Loucy (cell line): ENCODE data around the gene DR1.

Experiments
- H2AFZ ChIP-seq: fragments of 200-600 bp; sonication (generic); 2 replicates; pipeline ENCODE4 v1.6.0; 2016; ENCODE audit warnings: antibody characterized with exemption, mild to moderate bottlenecking, low read length, moderate library complexity
- H3F3A ChIP-seq: fragments of 200-600 bp; 2 replicates; pipeline ENCODE4 v1.6.0; 2016; ENCODE audit warnings: antibody characterized with exemption, low read depth, mild to moderate bottlenecking
- H3K27me3 ChIP-seq: fragments of 200-600 bp; sonication (generic); 2 replicates; pipeline ENCODE4 v1.6.1; 2014; ENCODE audit warnings: low read length, mild to moderate bottlenecking; ENCODE audit not compliant: insufficient read depth, poor library complexity, severe bottlenecking
- H3K36me3 ChIP-seq: fragments of 200-600 bp; sonication (generic); 2 replicates; pipeline ENCODE4 v1.6.1; 2016; ENCODE audit warnings: low read length; ENCODE audit not compliant: insufficient read depth
- H3K4me1 ChIP-seq: fragments of 200-600 bp; sonication (generic); 2 replicates; pipeline ENCODE4 v1.5.1; 2014; ENCODE audit warnings: low read length, mild to moderate bottlenecking; ENCODE audit not compliant: insufficient read depth, poor library complexity, severe bottlenecking
- H3K4me2 ChIP-seq: fragments of 200-600 bp; sonication (generic); 2 replicates; pipeline ENCODE4 v1.6.0; 2014; ENCODE audit warnings: antibody characterized with exemption, low read length, low read depth, mild to moderate bottlenecking; ENCODE audit not compliant: poor library complexity, severe bottlenecking
- H3K4me3 ChIP-seq: fragments of 200-600 bp; sonication (generic); 2 replicates; pipeline ENCODE4 v1.5.1; 2014; ENCODE audit warnings: low read length, mild to moderate bottlenecking, mixed read lengths; ENCODE audit not compliant: poor library complexity, severe bottlenecking
- H3K79me2 ChIP-seq: fragments of 200-600 bp; sonication (generic); 2 replicates; pipeline ENCODE4 v1.6.1; 2014; ENCODE audit warnings: low read length; ENCODE audit not compliant: insufficient read depth
- H3K9ac ChIP-seq: fragments of 200-600 bp; sonication (generic); 2 replicates; pipeline ENCODE4 v1.6.0; 2014; ENCODE audit warnings: mild to moderate bottlenecking, low read depth, low read length, moderate library complexity; ENCODE audit not compliant: poor library complexity, severe bottlenecking
- H3K9me2 ChIP-seq: fragments of 200-600 bp; sonication (generic); replicated peaks from 2 replicates; pipeline ENCODE4 v1.6.1; 2016; ENCODE audit warnings: low read depth, low read length, mixed read lengths
- H3K9me3 ChIP-seq: fragments of 200-600 bp; sonication (generic); 2 replicates; pipeline ENCODE4 v1.6.1; 2014; ENCODE audit warnings: mild to moderate bottlenecking, antibody characterized with exemption, low read length, low read depth; ENCODE audit not compliant: insufficient read depth
- H4K20me1 ChIP-seq: fragments of 200-600 bp; sonication (generic); 2 replicates; pipeline ENCODE4 v1.6.0; 2014; ENCODE audit warnings: antibody characterized with exemption, low read length, mild to moderate bottlenecking; ENCODE audit not compliant: insufficient read depth, poor library complexity, severe bottlenecking
- EZH2phosphoT487 ChIP-seq: fragments of 200-600 bp; IDR thresholded peaks from 2 replicates; pipeline ENCODE4 v1.6.1; 2018; ENCODE audit warnings: antibody characterized with exemption, mild to moderate bottlenecking, moderate library complexity, borderline replicate concordance
- TF ChIP-seq, protein P1 (sequence below): fragments of 200-600 bp; sonication (generic); conservative IDR thresholded peaks from 2 replicates; pipeline ENCODE4 v1.5.1; 2014; ENCODE audit warnings: mild to moderate bottlenecking, antibody characterized with exemption, low read length

DR1 gene

GRCh38 chr1:93360111-93360510 lies 14.4 kb downstream of the DR1 start:
- Histone ChIP-seq H3K9me2 (no peaks in the 10 kb centered on the region), H3K9ac (no peak overlapping the region), H2AFZ (no peak overlapping the region), H3K4me2 (peak overlapping the region; percentile 49), H3K4me1 (peaks cover 37% of the 10 kb centered on the region), H3K4me3 (peak overlapping the region; percentile 41), H3K9me3 (no peaks in the 10 kb centered on the region), H4K20me1 (peaks cover 54% of the 10 kb centered on the region), H3F3A (no peaks in the 10 kb centered on the region), H3K36me3 (peaks cover 80% of the 10 kb centered on the region), H3K79me2 (peaks cover 83% of the 10 kb centered on the region), H3K27me3 (no peaks in the 10 kb centered on the region)
- TF ChIP-seq, protein P1, sequence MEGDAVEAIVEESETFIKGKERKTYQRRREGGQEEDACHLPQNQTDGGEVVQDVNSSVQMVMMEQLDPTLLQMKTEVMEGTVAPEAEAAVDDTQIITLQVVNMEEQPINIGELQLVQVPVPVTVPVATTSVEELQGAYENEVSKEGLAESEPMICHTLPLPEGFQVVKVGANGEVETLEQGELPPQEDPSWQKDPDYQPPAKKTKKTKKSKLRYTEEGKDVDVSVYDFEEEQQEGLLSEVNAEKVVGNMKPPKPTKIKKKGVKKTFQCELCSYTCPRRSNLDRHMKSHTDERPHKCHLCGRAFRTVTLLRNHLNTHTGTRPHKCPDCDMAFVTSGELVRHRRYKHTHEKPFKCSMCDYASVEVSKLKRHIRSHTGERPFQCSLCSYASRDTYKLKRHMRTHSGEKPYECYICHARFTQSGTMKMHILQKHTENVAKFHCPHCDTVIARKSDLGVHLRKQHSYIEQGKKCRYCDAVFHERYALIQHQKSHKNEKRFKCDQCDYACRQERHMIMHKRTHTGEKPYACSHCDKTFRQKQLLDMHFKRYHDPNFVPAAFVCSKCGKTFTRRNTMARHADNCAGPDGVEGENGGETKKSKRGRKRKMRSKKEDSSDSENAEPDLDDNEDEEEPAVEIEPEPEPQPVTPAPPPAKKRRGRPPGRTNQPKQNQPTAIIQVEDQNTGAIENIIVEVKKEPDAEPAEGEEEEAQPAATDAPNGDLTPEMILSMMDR, result no peak
- no peak for TF ChIP-seq EZH2phosphoT487

DNA sequence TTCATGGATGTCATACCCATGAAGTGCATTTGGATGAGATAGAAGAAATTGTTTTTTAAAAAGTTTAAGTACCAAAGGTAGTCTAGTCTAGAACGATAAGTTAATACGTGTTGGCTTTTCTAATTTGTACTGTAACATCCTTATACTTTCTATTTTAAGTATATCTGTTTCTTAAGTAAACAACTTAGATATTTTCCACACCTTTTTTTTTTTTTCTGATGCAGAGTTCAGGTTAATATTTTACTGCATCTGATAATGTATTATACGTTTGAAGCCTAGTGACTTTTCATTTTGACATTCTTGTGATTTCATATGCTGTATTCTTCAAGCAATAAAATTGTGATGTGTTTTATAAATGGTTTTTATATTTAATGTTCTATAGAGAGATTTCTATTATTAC lies 16.5 kb downstream of the DR1 start:
- Histone ChIP-seq H3K27me3 (no peaks in the 10 kb centered on the region), H3K36me3 (peaks cover 80% of the 10 kb centered on the region), H4K20me1 (peaks cover 48% of the 10 kb centered on the region), H3K79me2 (peaks cover 65% of the 10 kb centered on the region), H3F3A (no peaks in the 10 kb centered on the region), H2AFZ (no peak overlapping the region), H3K4me1 (peaks cover 29% of the 10 kb centered on the region), H3K4me2 (peak overlapping the region; percentile 20), H3K4me3 (no peak overlapping the region), H3K9ac (no peak overlapping the region), H3K9me2 (no peaks in the 10 kb centered on the region), H3K9me3 (no peaks in the 10 kb centered on the region)
- TF ChIP-seq EZH2phosphoT487, result no peak
- TF ChIP-seq, protein P1, result no peak

GRCh38 chr1:93365813-93366212 lies 20.1 kb downstream of the DR1 start:
- H3K79me2 ChIP-seq, result peaks cover 30% of the 10 kb centered on the region
- TF ChIP-seq, protein P1, result no peak
- no peak overlapping the region for H3K4me2 ChIP-seq
- H3K9ac ChIP-seq, result no peak overlapping the region
- no peaks in the 10 kb centered on the region for H3K27me3 ChIP-seq
- H3K36me3 ChIP-seq, result peaks cover 55% of the 10 kb centered on the region
- no peak overlapping the region for H3K4me3 ChIP-seq
- H3K4me1 ChIP-seq, result no peaks in the 10 kb centered on the region
- peaks cover 17% of the 10 kb centered on the region for H4K20me1 ChIP-seq
- no peaks in the 10 kb centered on the region for H3K9me3 ChIP-seq
- H3K9me2 ChIP-seq, result no peaks in the 10 kb centered on the region
- H2AFZ ChIP-seq, result no peak overlapping the region
- no peaks in the 10 kb centered on the region for H3F3A ChIP-seq
